ENCODE measurements around the gene TTLL11.

DNA sequence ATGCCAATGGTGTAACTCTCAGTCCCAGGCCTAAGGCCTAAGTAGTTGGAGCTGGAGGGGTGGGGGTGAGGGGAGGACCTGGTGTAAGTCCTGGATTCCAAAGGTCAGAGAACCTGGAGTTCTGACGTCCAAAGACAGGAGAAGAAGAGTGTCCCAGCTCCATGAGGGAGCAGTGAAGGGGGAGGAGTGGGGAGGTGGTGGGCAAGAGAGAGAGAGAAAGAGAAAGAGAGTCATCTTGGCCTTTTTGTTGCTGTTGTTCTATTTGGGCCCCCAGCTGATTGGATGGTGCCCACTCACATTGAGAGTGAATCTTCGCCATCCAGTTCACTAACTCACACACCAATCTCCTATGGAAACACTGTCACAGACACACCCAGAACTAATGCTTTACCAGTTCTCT, 242.7 kb downstream of the TTLL11 start:
- TF ChIP-seq, protein P1, sequence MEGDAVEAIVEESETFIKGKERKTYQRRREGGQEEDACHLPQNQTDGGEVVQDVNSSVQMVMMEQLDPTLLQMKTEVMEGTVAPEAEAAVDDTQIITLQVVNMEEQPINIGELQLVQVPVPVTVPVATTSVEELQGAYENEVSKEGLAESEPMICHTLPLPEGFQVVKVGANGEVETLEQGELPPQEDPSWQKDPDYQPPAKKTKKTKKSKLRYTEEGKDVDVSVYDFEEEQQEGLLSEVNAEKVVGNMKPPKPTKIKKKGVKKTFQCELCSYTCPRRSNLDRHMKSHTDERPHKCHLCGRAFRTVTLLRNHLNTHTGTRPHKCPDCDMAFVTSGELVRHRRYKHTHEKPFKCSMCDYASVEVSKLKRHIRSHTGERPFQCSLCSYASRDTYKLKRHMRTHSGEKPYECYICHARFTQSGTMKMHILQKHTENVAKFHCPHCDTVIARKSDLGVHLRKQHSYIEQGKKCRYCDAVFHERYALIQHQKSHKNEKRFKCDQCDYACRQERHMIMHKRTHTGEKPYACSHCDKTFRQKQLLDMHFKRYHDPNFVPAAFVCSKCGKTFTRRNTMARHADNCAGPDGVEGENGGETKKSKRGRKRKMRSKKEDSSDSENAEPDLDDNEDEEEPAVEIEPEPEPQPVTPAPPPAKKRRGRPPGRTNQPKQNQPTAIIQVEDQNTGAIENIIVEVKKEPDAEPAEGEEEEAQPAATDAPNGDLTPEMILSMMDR (conservative IDR thresholded peaks at IDR 0.05), result no peak
- no peak for TF ChIP-seq EZH2 (IDR thresholded peaks at IDR 0.05; ENCODE audit: low read depth)

All from PC-9 (cell line).